ENCODE measurements around the gene FBL.
A peak's percentile ranks its signal among the peaks of the same experiment; 100 is the strongest.

FBL gene

GRCh38 chr19:39845584-39845932, 621 bp downstream of the FBL start:
- Histone ChIP-seq H3K4me2 (peak overlapping the region; percentile 73), H4K20me1 (ENCODE audit: insufficient read depth) (peaks cover 21% of the 10 kb centered on the region), H3K79me2 (ENCODE audit: insufficient read depth, low read depth) (peaks cover 57% of the 10 kb centered on the region), H3K4me1 (ENCODE audit: low read depth, poor library complexity, severe bottlenecking) (peaks cover 35% of the 10 kb centered on the region), H2AFZ (ENCODE audit: low read depth) (0 out of 2 replicates have a peak overlapping the region, but pooled peaks have one; percentile 90), H3K36me3 (ENCODE audit: insufficient read depth) (no peaks in the 10 kb centered on the region), H3K27ac (peak overlapping the region; percentile 73), H3K4me3 (IDR thresholded peaks at IDR 0.05; ENCODE audit: insufficient read depth, low read depth, low read length) (no peak overlapping the region), H3K27me3 (ENCODE audit: insufficient read depth, low read depth) (no peaks in the 10 kb centered on the region), H3K9ac (peak overlapping the region; percentile 95; the same call in 1 of the 2 replicates)
- TF ChIP-seq, protein P1, sequence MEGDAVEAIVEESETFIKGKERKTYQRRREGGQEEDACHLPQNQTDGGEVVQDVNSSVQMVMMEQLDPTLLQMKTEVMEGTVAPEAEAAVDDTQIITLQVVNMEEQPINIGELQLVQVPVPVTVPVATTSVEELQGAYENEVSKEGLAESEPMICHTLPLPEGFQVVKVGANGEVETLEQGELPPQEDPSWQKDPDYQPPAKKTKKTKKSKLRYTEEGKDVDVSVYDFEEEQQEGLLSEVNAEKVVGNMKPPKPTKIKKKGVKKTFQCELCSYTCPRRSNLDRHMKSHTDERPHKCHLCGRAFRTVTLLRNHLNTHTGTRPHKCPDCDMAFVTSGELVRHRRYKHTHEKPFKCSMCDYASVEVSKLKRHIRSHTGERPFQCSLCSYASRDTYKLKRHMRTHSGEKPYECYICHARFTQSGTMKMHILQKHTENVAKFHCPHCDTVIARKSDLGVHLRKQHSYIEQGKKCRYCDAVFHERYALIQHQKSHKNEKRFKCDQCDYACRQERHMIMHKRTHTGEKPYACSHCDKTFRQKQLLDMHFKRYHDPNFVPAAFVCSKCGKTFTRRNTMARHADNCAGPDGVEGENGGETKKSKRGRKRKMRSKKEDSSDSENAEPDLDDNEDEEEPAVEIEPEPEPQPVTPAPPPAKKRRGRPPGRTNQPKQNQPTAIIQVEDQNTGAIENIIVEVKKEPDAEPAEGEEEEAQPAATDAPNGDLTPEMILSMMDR (conservative IDR thresholded peaks at IDR 0.05; ENCODE audit: low read depth, low read length): no peak

- Histone ChIP-seq H3K4me3 (IDR thresholded peaks at IDR 0.05; ENCODE audit: insufficient read depth, low read depth, low read length) (no peak overlapping the region), H3K36me3 (ENCODE audit: insufficient read depth) (no peaks in the 10 kb centered on the region), H3K79me2 (ENCODE audit: insufficient read depth, low read depth) (peaks cover 59% of the 10 kb centered on the region), H4K20me1 (ENCODE audit: insufficient read depth) (peaks cover 21% of the 10 kb centered on the region), H3K27me3 (ENCODE audit: insufficient read depth, low read depth) (no peaks in the 10 kb centered on the region), H3K27ac (peak overlapping the region; percentile 73; the same call in 1 of the 2 replicates), H3K4me1 (ENCODE audit: low read depth, poor library complexity, severe bottlenecking) (peaks cover 35% of the 10 kb centered on the region), H3K9ac (peak overlapping the region; percentile 95; the same call in 1 of the 2 replicates), H2AFZ (ENCODE audit: low read depth) (no peak overlapping the region), H3K4me2 (peak overlapping the region; percentile 73)
- TF ChIP-seq, protein P1 (conservative IDR thresholded peaks at IDR 0.05; ENCODE audit: low read depth, low read length): no peak
Observed at GRCh38 chr19:39845172-39845571, 1.0 kb downstream of the FBL start.

GRCh38 chr19:39843919-39844793, 2.0 kb downstream of the FBL start:
- TF ChIP-seq, protein P1 (conservative IDR thresholded peaks at IDR 0.05; ENCODE audit: low read depth, low read length): peak; percentile 71
- Histone ChIP-seq H3K4me3 (IDR thresholded peaks at IDR 0.05; ENCODE audit: insufficient read depth, low read depth, low read length) (no peak overlapping the region), H3K4me1 (ENCODE audit: low read depth, poor library complexity, severe bottlenecking) (peaks cover 35% of the 10 kb centered on the region), H3K4me2 (peak overlapping the region; percentile 73), H3K9ac (no peak overlapping the region; the same call in 1 of the 2 replicates), H4K20me1 (ENCODE audit: insufficient read depth) (peaks cover 21% of the 10 kb centered on the region), H3K27ac (no peak overlapping the region), H3K79me2 (ENCODE audit: insufficient read depth, low read depth) (peaks cover 68% of the 10 kb centered on the region), H3K36me3 (ENCODE audit: insufficient read depth) (no peaks in the 10 kb centered on the region), H3K27me3 (ENCODE audit: insufficient read depth, low read depth) (no peaks in the 10 kb centered on the region), H2AFZ (ENCODE audit: low read depth) (no peak overlapping the region)

GRCh38 chr19:39842693-39843435, 3.3 kb downstream of the FBL start:
- H3K4me2 ChIP-seq: peak overlapping the region; percentile 73; the same call in 1 of the 2 replicates
- H3K27me3 ChIP-seq (ENCODE audit: insufficient read depth, low read depth): no peaks in the 10 kb centered on the region
- peaks cover 21% of the 10 kb centered on the region for H4K20me1 ChIP-seq (ENCODE audit: insufficient read depth)
- peak overlapping the region; percentile 2; the same call in 1 of the 2 replicates for H3K27ac ChIP-seq
- H3K9ac ChIP-seq: no peak overlapping the region
- H3K4me3 ChIP-seq (IDR thresholded peaks at IDR 0.05; ENCODE audit: insufficient read depth, low read depth, low read length): no peak overlapping the region
- peaks cover 75% of the 10 kb centered on the region for H3K79me2 ChIP-seq (ENCODE audit: insufficient read depth, low read depth)
- H3K4me1 ChIP-seq (ENCODE audit: low read depth, poor library complexity, severe bottlenecking): peaks cover 35% of the 10 kb centered on the region
- H2AFZ ChIP-seq (ENCODE audit: low read depth): no peak overlapping the region
- TF ChIP-seq, protein P1 (conservative IDR thresholded peaks at IDR 0.05; ENCODE audit: low read depth, low read length): no peak; the same call in 1 of the 2 replicates
- H3K36me3 ChIP-seq (ENCODE audit: insufficient read depth): no peaks in the 10 kb centered on the region
